ENCODE results near the gene SPI1.
"Not testable (repeated sequence)": the region's sequence is repeated elsewhere in the genome, so short reads cannot be mapped to it uniquely, and the experiment has no call there.

GRCh38 chr11:47316501-47316900 is 61.8 kb downstream of the SPI1 start:
- not testable (repeated sequence) for TF ChIP-seq ZFX (IDR thresholded peaks at IDR 0.05); CTCF (conservative IDR thresholded peaks at IDR 0.05)

Data from C4-2B (cell line).